GM12872 (cell line): ENCODE results near the gene ABCB11.

ENCODE experiments used
- CTCF ChIP-seq: IDR thresholded peaks from 3 replicates; pipeline ENCODE4 v1.5.1; 2011; ENCODE audit warnings: low read depth, mild to moderate bottlenecking, low read length, moderate library complexity; ENCODE audit not compliant: insufficient read depth

Gene ABCB11

DNA sequence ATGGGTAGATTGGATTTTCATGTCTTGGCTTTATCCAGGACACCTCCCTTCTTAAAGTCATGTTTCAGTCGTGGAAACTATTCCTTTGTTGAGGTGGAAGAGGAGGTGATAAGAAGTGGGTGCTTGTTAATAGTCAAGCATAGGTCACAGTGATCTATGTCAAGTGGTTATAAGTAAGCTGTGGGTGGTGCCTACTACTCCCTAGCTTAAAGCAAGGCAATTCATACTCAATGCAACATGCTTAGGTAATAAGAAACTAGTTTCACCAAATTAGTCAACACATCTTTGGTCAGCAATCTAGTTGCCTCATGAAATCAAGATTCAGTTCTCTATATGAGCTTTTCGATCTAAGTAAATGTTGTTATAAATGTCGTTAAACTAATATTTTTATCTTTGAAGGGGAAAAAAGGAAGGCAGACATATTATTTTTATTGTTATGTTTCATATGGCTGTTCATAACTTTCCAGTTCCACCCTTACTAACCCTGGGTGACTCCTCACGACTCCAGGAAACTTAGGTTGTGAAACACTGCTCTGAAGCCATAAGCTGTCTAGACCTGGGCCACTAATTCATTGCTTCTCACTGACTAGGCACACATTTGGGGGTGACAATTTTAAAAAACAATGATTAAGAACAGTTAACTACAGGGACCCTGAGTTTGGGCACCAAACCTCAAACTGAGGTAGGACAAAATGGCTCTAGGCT is 5.8 kb upstream of the ABCB11 start:
- TF ChIP-seq CTCF, result no peak

DNA sequence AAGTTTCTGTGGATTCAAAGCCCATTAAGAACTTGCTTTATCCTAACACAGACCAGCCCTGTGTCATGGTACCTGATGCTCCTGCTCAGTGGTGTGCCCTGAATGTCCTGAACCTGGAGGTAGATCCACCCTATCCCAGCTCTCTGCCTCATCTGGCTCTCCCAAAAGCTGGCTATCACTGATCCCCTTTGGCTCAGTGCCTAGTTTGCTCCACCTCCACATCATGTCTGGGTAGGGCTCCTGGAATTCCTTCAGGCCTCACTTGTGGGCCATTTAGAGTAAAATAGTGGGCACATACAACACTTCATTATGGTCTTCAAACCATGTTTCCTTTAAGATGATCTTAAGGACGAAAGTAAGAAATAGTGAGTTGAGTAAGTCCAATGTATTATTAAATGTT is 4.8 kb upstream of the ABCB11 start:
- no peak for TF ChIP-seq CTCF

- no peak for TF ChIP-seq CTCF
Observed at GRCh38 chr2:169034984-169035544, 3.9 kb upstream of the ABCB11 start.

DNA sequence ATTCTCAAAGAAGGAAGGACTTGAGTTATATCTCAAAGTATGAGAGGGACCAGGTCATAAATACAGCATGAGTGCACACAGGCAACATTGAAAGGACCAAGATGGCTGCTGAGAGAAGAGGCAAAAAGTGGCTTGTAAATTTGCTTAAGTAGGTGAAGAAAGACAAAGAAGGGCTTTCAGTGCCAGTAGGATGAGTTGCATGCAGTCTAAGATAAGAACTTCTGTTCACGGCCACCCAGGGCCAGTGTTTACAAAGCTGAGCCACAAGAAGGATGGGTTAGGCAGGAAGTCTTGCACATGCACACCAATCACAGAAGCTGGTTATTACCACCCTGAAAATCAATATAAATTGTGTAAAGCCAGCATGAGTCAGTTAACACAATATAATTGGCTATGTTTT is 3.1 kb upstream of the ABCB11 start:
- no peak for TF ChIP-seq CTCF

DNA sequence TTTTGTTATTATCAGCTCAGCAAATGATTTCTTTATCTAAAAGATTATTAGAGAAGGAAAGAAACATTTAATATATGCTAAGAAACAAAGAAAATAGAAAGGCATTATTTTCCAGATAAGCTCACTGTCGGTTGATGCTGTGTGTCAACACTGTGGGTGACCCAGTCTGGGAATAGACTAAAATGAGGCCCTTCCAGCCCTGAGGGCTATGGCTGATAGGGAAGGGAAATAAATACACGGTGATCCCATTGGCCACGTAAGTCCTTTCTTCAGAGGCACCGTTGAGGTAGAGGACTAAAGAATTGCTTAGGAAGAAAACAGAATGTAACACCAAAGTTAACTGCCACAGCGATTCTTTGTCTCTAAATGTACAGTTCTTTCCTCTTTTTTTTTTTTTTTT is 1.8 kb downstream of the ABCB11 start:
- no peak for TF ChIP-seq CTCF

DNA sequence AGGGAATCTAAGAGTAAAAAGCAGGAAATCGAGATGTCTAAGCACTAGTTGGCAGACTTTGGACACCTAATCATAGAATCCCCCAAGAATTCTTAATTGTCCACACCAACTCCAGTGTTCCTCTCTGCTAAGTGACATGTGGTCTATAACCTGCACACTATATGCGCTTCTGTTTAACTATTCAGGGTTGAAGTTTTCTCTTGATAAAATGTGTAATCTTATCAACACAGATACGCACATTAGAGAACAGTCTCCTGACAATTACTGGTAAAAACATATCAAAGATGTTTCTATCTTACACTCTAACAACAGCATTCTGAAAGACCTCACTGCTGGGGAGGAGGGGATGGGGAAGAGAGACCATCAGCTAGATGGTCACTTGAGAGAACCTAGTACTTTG is 3.9 kb downstream of the ABCB11 start:
- TF ChIP-seq CTCF, result no peak

GRCh38 chr2:169026056-169026455 is 5.1 kb downstream of the ABCB11 start:
- TF ChIP-seq CTCF, result no peak
